HS-5 (cell line): ENCODE data around the gene AMMECR1.
"Not testable (repeated sequence)": the region's sequence is repeated elsewhere in the genome, so short reads cannot be mapped to it uniquely, and the experiment has no call there.

Experiments used
- DNase-seq: peaks from one replicate; pipeline ENCODE4 v3.0.0-alpha.2; 2012; ENCODE audit warnings: low read depth

The AMMECR1 gene

DNA sequence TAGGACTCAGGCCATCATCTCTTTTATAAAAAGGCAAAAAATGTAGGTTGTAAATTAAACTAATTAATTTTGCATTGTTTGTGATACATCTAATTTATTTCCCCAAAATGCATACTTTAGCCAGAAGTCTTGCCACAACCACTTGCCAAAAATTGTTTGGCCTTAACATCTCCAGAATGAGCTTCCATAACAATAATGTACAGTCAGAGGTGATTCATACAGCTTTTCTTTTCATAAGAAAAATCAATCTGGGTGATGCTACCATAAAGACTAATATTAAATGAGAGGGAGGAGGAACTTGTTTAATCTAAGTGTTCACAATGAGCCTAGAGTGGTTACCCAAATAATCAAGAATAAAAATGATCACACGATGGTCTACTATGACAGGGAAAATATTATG is 59.3 kb downstream of the AMMECR1 start:
- no peak for DNase-seq

DNA sequence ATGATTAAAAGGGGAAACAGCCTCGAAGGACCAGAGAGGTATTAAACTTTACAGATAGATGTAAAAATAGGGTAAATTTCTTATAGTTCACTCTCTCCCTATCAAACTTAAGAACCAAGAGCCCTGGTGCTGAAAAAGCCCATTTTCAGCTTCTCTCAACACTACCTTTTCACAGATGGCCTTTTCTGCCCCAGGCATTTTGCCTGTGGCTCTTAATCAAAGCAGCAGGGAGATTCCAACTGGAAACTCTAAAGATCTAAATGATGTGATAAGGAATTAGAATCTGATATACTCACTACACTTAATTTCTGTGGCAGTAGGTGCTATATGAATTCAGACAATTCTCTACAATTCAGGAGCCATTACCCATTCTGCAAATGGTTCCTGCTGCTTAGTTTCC is 60.0 kb downstream of the AMMECR1 start:
- DNase-seq, result no peak

DNA sequence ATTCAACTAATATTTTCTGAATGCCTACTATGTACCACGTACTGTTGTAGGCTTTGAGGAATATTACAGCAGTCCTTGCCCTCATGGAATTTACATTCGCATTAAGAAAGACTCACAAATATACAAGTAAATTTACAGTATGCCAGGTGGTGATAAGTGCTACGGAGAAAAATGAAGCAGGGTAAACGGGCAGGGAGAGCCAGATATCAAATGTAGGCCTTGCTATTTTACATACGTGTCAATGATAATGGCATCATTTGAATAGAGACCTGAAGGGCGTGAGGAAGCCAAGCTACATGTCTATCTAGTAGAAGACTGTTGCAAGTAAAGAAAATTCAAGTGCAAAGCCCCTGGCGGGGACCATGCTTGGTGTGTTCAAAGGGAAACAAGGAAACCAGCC is 65.2 kb downstream of the AMMECR1 start:
- DNase-seq, result no peak

DNA sequence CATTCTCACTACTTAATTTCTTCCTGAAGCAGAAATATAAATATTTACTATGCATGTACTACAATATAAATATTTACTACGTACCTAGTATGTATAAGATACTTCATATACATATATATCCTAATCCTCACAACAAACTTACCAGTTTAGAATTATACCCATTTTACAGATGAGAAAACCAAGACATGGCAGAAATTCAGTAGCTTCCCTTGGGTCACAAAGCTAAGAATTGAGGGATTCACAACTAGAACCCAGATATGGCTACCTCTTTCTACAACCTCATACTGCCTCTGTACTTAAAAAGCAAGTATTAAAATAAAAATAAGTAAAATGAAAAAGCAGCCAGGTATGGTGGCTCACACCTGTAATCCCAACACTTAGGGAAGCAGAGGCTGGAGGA is 65.9 kb downstream of the AMMECR1 start:
- DNase-seq, result no peak

DNA sequence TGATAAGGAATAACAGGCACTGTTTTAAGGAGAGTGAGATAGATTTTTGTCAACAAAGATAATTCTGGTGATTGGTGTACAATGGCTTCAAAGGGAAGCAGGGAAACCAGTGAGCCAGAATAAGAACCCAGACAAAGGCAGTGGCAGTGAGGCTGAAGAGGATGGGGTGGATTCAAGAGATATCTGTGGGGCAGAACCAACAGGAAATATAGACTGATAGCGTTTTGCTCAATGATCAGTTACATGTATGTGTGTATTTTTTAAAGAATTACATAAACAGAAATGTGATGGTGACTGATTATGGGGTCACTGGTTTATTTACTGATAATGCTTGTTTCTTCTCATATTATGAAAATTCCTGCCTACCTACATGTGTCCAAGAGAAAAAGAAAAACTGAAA is 66.4 kb downstream of the AMMECR1 start:
- no peak for DNase-seq

DNA sequence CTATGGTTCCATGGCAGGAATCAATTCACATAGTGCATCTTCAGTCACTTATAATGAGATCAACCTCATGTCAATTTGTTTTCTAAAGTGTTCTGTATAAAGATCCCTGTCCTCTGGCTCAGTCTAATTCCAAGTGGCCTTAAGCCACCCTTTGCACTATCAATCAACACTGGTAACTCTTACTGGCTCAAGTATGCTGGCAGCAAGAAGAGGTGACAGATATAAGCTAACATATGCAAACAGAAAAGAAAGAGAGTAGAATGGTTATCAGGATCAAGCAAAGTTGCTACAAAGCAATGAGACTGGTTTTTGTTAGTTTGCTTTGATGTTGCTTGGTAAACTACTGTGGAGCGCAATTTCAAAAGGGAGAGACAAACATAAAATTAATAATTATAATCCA is 67.0 kb downstream of the AMMECR1 start:
- no peak for DNase-seq

DNA sequence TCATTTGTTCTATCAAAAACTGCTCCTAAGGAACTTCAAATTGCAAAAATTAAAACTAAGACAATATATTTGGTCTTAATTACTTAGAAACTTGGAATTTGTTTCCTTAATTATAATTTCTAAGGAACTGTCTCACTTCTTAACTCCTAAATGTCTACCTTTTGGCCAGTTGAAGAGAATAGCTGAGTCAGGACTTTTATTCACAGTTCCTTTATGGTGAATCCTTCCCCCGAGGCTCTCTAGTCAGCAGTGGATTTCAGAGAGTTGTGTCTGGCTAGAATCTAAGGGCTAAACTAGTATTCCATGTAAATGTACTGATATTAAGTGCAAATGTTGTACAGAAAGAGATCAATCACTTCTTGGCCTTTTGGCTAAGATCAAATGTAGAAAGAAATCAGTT is 69.3 kb downstream of the AMMECR1 start:
- no peak for DNase-seq

DNA sequence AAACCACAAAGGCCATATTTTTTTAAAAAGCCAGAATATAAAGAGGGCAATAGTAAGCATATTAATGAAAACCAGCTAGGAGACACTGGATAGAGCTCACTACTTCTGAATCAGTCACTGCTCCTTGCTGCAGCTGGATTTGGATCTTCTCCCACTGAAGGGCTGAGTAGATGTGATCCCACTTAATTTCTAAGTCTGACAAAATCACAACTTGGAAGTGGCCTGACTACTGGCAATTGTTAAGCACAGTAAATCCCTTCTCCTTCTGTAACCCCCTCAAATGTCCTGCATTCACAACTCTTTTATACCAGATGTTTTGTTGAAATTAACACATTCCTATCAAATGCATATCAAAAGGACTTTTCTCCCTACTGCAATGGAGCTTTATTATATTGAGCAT is 72.9 kb downstream of the AMMECR1 start:
- no peak for DNase-seq

DNA sequence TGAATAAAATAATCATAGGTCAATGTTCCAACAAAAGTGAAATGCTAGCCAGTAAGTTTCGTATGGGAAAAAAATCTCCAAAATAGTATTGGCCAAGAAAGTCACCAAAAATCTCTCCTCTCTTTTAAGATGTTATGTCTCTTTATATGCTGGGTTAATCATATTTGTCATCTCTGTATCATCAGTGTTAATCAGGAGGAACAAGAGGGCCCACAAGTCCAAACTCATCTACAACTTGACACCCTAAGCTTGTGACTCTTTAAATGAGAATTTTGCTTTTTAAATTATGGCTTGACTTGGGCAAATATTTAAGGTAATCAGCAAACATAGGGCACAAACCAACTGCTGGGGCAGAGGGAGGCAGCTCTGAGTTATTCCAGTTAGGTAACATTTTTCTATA is 75.5 kb downstream of the AMMECR1 start:
- DNase-seq, result no peak

DNA sequence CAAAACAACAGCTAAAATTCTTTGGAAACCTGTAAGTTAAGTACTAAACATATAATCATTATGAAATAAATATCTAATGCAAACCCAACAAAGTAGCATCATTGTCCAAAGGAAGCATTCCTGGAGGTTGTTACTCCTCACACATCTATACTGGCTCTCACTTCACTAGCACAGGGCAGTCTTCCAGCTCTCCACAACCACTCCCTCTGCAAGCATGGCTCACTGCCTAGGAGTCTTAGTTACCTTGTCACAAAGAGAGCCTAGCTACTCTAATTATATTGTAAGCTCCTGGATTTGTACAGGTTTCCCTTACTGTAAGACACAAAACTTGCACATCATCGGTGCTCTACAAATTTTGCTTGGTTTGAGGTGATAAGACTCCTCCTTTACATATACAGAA is 76.1 kb downstream of the AMMECR1 start:
- no peak for DNase-seq

DNA sequence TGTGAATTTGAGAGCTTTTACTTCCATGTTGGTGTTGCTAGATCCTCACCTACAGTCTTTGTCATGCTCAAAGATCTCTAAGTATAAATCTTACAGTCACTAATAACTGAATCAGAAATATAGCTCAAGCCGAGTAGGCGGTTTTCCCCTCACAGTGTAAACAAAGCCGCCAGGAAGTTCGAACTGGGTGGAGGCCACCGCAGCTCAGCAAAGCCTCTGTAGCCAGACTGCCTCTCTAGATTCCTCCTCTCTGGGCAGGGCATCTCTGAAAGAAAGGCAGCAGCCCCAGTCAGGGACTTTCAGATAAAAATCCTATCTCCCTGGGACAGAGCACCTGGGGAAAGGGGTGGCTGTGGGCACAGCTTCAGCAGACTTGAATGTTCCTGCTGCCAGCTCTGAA is 79.6 kb downstream of the AMMECR1 start:
- not testable (repeated sequence) for DNase-seq

DNA sequence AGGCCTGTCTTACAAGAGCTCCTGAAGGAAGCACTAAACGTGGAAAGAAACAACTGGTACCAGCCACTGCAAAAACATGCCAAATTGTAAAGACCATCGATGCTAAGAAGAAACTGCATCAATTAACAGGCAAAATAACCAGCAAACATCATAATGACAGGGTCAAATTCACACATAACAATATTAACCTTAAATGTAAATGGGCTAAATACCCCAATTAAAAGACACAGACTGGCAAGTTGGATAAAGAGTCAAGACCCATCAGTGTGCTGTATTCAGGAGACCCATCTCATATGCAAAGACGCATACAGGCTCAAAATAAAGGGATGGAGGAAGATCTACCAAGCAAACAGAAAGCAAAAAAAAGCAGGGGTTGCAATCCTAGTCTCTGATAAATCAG is 86.4 kb downstream of the AMMECR1 start:
- DNase-seq, result not testable (repeated sequence)

DNA sequence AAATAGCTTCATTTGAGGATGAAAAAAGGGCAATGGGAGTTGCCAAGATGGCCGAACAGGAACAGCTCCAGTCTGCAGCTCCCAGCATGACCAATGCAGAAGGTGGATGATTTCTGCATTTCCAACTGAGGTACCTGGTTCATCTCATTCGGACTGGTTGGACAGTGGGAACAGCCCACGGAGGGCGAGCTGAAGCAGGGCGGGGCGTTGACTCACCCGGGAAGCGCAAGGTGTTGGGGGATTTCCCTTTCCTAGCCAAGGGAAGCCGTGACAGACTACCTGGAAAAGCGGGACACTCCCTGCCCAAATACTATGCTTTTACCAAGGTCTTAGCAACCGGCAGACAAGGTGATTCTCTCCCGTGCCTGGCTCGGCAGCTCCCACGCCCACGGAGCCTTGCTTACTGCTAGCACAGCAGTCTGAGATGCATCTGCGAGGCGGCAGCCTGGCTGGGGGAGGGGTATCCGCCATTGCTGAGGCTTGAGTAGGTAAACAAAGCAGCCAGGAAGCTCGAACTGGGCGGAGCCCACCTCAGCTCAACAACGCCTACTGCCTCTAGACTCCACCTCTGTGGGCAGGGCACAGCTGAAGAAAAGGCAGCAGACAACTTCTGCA is 88.3 kb downstream of the AMMECR1 start:
- DNase-seq, result not testable (repeated sequence)

DNA sequence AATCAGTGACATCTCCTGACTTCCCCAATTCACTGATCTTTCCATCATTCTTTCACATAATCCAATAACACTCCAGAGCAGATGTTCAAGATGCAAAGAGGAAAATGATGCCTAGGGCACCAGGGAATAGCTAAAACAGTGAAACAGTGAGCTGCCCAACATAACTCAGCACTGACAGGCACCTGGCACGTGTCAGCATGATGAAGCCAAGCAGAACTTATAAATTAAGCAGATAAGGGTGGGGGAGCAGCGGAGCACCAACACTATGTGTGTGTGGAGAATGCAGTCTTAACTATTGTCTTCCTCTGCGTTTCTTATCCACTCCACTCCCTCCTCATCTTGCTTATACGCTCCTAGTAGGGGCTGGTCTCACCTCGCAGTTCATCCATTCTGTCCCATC is 89.4 kb downstream of the AMMECR1 start:
- no peak for DNase-seq

DNA sequence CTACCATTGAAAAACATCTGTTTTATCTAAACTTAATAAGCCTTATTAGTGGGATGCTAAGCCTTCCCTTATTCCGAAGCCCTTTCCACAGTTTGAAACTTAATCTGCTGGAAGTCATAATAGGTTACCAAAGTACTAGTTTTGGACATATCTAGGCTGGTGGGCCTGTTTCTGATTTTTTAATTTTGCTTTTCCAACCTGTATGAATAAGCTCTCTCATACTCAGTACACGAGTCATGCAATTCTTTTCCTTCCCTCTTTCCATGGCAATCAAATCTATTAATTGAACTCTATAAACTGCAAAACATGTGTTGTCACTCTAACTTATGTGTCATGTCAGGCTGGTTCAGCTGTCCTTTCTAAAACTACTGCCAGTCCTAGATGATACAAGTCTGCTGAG is 91.0 kb downstream of the AMMECR1 start:
- DNase-seq, result no peak

DNA sequence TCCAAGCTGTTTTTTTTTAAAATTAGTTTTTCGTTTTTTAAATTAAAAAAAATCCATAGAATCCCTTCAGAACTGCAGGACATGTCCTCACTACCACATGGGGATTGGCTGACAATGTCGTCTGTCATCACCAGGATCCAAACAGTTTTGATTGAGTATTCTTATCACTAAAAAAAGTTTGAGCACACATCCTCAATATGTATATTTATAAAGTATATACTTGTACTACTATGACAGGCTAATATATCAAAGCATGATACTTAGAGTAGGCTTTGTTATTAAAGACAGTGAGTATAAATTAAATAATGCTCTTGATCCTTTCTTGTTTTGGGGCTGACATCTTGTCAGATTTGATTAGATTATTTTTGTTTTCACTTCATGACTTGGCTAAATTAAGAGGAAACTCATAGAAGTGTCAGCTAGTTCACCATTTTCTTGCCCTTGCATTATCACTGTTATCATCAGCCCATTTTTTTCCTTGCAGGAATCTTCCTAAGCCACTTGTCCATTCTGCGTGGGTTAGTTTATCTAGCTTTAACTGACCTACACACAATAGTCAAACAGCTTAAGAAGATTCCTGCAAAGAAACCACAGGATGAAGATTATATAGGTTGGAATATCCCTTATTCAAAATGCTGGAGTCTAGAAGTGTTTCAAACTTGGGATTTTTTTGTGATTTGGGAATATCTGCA is 92.8 kb downstream of the AMMECR1 start:
- DNase-seq, result no peak

DNA sequence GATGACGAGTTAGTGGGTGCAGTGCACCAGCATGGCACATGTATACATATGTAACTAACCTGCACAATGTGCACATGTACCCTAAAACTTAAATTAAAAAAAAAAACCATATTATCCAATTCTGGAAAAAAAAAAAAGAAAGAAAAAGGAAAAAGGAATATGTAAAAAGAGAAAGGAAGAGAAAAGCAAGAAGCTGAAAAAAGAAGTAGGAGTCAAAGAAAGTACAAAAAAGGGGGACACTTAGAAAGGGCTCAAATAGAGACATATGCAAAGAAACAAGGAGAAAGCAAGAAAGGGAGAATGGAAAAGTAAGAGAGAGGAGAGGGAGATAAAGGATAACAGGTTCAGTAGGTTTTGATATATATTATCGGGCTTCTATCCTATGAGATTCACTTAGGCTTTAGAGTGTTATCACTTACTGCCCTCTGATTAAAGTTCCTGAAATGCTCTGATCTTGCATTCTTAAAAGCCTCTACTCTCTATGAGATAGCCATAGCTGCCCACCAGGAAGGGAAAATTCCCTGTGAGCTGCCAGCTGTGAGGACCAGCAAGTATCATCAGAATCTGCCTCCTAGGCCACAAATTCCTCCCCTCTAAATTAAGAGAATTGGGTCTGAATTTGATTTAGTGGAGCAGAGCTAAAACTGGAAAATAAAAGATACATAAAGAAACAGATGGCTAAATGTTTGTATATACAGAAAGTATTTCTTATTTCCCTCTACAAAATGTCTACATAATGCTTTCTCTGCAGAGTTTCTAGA is 95.2 kb downstream of the AMMECR1 start:
- DNase-seq, result no peak

DNA sequence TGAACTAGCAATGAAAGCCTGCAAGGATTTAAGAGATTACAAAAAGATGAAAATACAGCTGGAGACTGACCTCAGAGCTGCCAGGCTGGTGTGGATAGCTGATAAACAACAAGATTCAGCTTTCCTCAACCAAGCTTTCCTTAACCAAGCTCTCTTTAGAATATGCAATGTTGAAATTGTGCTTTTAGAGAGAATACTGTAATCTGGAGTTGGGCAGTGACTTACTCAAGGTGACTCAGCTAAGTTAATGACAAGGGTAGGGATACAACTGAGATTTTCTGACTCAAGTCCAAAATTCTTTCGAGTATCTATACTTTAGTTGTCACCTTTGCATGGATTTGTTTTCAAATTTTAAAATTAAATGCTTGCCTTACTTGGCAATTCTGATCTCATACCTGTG is 98.0 kb downstream of the AMMECR1 start:
- DNase-seq, result no peak

DNA sequence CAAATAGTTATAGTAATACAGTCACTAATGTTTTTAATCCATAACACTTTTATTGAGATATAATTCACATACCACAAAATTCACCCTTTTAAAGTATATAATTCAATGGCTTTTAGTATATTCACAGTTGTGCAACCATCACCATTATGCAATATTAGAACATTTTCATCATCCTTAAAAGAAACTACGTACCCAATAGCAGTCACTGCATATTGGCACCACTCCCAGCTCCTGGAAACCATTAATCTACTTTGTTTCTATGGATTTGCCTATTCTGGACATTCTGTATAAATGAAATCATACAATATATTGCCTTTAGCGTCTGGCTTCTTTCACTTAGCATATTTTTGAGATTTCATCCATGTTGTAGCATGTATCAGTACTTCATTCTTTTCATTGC is 99.3 kb downstream of the AMMECR1 start:
- no peak for DNase-seq

DNA sequence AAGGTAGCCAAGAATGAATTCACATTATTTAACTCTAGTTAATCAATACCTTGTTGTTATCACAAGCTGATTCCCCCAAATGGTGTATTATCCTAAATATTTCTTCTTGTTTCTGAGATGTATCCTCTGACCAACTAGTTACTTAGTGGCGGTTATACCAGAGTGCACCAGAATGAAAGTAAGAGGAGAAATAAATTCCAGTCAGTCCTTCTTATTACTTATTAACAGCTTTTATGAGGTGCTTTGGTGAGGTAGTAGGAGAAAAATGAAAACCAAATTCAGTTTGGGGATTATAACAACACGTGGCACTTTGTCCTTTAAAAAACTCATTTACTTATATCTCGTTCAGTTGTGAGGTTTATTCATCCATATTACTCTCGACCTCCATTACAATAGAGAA is 101.9 kb downstream of the AMMECR1 start:
- no peak for DNase-seq

DNA sequence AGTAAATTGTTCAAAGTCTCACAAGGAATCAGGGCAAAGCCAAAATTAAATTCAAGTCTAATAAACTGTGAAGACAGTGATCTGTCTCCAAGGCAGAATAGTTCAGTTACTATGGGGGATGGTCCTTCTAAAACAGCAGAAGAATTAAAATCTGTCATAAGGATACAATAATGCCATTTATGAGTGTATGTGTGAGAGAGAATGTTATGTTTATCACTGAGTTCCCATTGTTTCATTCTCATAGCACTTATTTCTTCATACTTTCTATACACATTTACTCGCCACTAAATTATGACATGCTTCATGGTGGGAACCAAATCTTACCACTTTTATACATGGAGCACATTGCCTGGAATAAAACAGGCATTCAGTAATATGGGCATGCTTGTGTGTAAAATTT is 102.5 kb downstream of the AMMECR1 start:
- no peak for DNase-seq

DNA sequence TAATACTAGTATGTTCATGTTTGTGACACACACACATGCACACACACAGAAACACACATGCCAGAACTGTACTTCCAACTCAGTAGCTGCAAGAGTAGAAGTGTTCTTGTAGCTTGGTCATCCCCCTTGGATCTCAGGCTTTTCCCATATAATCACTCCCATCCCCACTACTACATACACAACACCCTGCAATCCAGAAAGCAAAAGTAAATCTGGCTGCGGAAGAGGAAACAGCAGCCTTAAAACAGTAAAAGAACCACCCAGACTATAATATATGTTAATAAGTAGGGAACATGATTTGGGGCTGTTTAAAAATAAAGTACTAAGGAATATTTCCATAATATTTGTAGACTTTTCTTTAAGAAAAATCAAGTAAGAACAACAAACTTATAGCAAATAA is 103.2 kb downstream of the AMMECR1 start:
- DNase-seq, result no peak

DNA sequence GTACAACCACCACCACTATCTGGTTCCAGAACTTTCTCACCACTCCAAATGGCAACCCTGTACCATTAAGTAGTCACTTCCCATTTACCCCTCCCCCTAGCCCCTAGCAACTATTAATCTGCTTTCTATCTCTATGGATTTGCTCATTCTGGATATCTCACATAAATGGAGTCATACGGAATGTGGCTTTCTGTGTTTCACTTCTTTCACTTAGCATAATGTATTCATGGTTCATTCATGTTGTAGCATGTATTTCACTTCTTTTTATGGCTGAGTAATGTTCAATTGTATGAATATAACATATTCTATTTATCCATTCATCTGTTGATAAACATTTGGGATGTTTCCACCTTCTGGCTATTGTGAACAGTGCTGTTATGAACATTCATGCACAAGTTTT is 104.7 kb downstream of the AMMECR1 start:
- DNase-seq, result no peak

DNA sequence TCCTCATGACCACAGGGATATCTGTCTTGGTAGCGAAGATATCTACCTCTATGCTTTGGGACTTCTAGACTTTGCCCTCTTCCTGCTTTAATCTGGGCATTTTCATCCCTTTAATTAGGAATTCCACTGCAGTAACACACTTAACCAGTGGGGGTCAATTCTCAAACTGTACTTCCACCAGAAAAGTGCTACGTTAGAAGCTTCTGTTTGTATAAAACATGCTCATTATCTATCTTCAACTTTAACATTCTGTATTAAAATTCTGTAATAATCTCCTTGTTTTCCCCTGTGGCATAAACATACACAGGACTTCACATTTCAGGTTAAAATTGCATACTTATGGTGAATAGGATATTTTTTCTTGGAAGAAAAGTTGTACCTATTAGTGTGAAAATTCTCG is 105.6 kb downstream of the AMMECR1 start:
- DNase-seq, result no peak
